ENCODE measurements around the gene RPL10L.

DNA sequence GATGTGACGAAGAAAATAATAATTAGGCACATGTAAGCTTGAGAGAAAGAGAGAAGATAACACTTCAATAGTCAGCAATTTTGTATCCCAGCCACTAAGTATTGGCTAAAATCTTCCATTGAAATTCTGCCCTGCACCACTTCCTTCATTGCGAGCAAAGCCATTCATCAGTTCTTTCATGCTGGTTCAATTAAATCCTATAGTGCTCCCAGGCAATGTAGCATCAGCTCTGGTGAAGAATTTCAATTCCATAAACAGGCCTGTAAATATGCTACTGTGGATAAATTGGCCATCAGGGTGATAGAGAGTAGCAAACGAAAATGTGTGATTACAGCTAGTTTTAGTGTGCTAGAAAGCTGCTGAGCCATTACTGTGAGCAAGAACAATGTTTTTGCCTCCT, 24.7 kb downstream of the RPL10L start:
- TF ChIP-seq CTCF (IDR thresholded peaks at IDR 0.05) = no peak
- TF ChIP-seq POLR2A (IDR thresholded peaks at IDR 0.05) = no peak
- no peak for TF ChIP-seq POLR2AphosphoS5 (IDR thresholded peaks at IDR 0.05)
